KMS-11 (cell line): ENCODE results near the gene CHST8.

Source experiments
- H2AFZ ChIP-seq: fragments of 200-600 bp; sonication (generic); 2 replicates; pipeline ENCODE4 v1.6.1; 2016; ENCODE audit warnings: antibody characterized with exemption, mixed run types, low read depth
- H3K27ac ChIP-seq: fragments of 200-600 bp; sonication (generic); 2 replicates; pipeline ENCODE4 v1.6.1; 2016; ENCODE audit warnings: mild to moderate bottlenecking, mixed run types
- H3K27me3 ChIP-seq: fragments of 200-600 bp; sonication (generic); 2 replicates; pipeline ENCODE4 v1.6.1; 2017; ENCODE audit warnings: mild to moderate bottlenecking, low read depth, mixed run types, moderate library complexity; ENCODE audit not compliant: insufficient read depth
- H3K36me3 ChIP-seq: fragments of 200-600 bp; sonication (generic); 2 replicates; pipeline ENCODE4 v1.6.1; 2017; ENCODE audit warnings: mild to moderate bottlenecking, mixed run types; ENCODE audit not compliant: insufficient read depth
- H3K4me1 ChIP-seq: fragments of 200-600 bp; sonication (generic); 2 replicates; pipeline ENCODE4 v1.6.1; 2016; ENCODE audit warnings: mild to moderate bottlenecking, low read depth, mixed run types; ENCODE audit not compliant: poor library complexity, severe bottlenecking
- H3K4me2 ChIP-seq: fragments of 200-600 bp; sonication (generic); 2 replicates; pipeline ENCODE4 v1.7.0; 2016; ENCODE audit warnings: mild to moderate bottlenecking, mixed run types
- H3K4me3 ChIP-seq: fragments of 200-600 bp; sonication (generic); IDR thresholded peaks from 2 replicates; pipeline ENCODE4 v1.6.1; 2017; ENCODE audit warnings: low read depth, low read length, mixed read lengths; ENCODE audit not compliant: insufficient read depth
- H3K79me2 ChIP-seq: fragments of 200-600 bp; sonication (generic); 2 replicates; pipeline ENCODE4 v1.6.1; 2016; ENCODE audit warnings: low read depth, mixed run types; ENCODE audit not compliant: insufficient read depth
- H3K9ac ChIP-seq: fragments of 200-600 bp; sonication (generic); 2 replicates; pipeline ENCODE4 v1.6.1; 2016; ENCODE audit warnings: mild to moderate bottlenecking, mixed run types
- H4K20me1 ChIP-seq: fragments of 200-600 bp; sonication (generic); 2 replicates; pipeline ENCODE4 v1.6.1; 2016; ENCODE audit warnings: mild to moderate bottlenecking, mixed run types; ENCODE audit not compliant: insufficient read depth
- TF ChIP-seq, protein P1 (sequence below): fragments of 200-600 bp; sonication (generic); conservative IDR thresholded peaks from 2 replicates; pipeline ENCODE4 v1.6.1; 2017; ENCODE audit warnings: low read depth, mild to moderate bottlenecking, antibody characterized with exemption, low read length, moderate library complexity, mixed read lengths

Gene CHST8

DNA sequence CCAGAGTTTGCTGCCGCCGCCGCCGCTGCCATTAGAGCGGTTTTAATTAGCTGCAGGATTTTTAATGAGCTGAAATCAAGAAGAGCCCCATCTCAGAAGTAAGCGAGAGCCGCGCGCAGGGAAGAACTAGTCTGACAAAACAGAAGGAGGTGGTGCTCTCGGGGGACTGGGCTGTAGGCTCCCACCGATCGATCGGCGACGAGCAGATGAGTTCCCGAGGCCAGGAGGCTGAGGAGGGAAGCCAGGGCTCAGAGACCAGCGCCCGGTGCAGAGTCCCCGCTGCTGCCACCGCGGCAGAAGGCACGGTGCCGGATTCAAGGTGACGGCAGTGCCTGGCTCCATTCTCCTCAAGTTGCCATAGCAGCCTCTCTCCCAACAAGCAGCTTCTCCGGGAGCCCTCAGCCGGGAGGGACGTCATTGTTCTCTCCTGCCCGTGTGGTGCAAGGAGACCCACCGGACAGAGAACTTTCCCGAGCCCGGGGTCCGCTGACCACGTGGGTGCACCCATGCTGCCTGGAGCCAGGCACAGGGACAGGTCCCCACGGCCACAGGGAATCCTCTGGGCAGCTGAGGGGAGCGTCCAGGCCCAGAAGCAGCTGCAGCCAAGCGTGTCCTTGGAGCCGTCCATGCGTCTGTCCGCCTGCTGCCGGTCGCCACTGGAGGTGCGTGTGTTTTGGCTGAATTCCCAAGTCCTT, 62.9 kb downstream of the CHST8 start:
- Histone ChIP-seq H2AFZ (no peak overlapping the region), H3K27ac (no peak overlapping the region), H3K9ac (no peak overlapping the region), H3K4me2 (no peak overlapping the region), H3K4me1 (no peaks in the 10 kb centered on the region), H3K27me3 (peaks cover 18% of the 10 kb centered on the region; the same call in 1 of the 2 replicates), H3K79me2 (no peaks in the 10 kb centered on the region), H3K4me3 (no peak overlapping the region), H3K36me3 (no peaks in the 10 kb centered on the region), H4K20me1 (no peaks in the 10 kb centered on the region)
- TF ChIP-seq, protein P1, sequence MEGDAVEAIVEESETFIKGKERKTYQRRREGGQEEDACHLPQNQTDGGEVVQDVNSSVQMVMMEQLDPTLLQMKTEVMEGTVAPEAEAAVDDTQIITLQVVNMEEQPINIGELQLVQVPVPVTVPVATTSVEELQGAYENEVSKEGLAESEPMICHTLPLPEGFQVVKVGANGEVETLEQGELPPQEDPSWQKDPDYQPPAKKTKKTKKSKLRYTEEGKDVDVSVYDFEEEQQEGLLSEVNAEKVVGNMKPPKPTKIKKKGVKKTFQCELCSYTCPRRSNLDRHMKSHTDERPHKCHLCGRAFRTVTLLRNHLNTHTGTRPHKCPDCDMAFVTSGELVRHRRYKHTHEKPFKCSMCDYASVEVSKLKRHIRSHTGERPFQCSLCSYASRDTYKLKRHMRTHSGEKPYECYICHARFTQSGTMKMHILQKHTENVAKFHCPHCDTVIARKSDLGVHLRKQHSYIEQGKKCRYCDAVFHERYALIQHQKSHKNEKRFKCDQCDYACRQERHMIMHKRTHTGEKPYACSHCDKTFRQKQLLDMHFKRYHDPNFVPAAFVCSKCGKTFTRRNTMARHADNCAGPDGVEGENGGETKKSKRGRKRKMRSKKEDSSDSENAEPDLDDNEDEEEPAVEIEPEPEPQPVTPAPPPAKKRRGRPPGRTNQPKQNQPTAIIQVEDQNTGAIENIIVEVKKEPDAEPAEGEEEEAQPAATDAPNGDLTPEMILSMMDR, result no peak

DNA sequence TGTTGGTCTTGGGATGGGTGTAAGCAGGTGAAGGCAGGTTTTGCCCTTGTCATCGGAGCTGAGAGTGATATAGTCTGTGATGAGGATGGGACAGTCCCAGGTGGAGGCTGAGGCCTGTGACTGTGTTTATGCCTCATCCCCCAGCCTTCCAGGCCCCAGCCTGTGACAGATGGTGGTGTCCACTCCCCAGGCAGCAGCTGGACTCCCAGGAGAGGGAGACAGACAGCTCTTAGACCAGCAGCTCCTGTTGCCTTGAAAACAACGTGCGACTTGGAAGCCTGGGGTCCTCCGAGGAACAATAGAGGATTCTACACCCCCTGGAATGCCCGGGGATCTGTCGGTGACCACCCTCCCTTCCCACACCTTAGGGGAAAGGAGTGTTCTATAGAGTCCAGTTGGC, 63.8 kb downstream of the CHST8 start:
- TF ChIP-seq, protein P1, result no peak
- no peak overlapping the region for H2AFZ ChIP-seq
- no peak overlapping the region for H3K9ac ChIP-seq
- no peaks in the 10 kb centered on the region for H3K79me2 ChIP-seq
- H3K27me3 ChIP-seq, result peaks cover 18% of the 10 kb centered on the region; the same call in 1 of the 2 replicates
- no peaks in the 10 kb centered on the region for H3K4me1 ChIP-seq
- H3K27ac ChIP-seq, result no peak overlapping the region
- no peaks in the 10 kb centered on the region for H3K36me3 ChIP-seq
- no peak overlapping the region for H3K4me3 ChIP-seq
- H3K4me2 ChIP-seq, result no peak overlapping the region
- H4K20me1 ChIP-seq, result no peaks in the 10 kb centered on the region

GRCh38 chr19:33686262-33686661, 64.5 kb downstream of the CHST8 start:
- Histone ChIP-seq H3K9ac (no peak overlapping the region), H3K4me2 (no peak overlapping the region), H3K4me3 (no peak overlapping the region), H2AFZ (no peak overlapping the region), H3K27ac (no peak overlapping the region), H3K36me3 (no peaks in the 10 kb centered on the region), H3K79me2 (no peaks in the 10 kb centered on the region), H4K20me1 (no peaks in the 10 kb centered on the region), H3K4me1 (no peaks in the 10 kb centered on the region), H3K27me3 (peaks cover 18% of the 10 kb centered on the region; the same call in 1 of the 2 replicates)
- TF ChIP-seq, protein P1, result no peak

- no peak overlapping the region for H3K9ac ChIP-seq
- no peaks in the 10 kb centered on the region for H3K79me2 ChIP-seq
- no peaks in the 10 kb centered on the region for H4K20me1 ChIP-seq
Measured at GRCh38 chr19:33686687-33687480, 65.1 kb downstream of the CHST8 start.

More at GRCh38 chr19:33686687-33687480, 65.1 kb downstream of the CHST8 start:
- H2AFZ ChIP-seq, result no peak overlapping the region
- TF ChIP-seq, protein P1, result no peak
- no peaks in the 10 kb centered on the region for H3K4me1 ChIP-seq
- H3K36me3 ChIP-seq, result no peaks in the 10 kb centered on the region
- H3K4me2 ChIP-seq, result no peak overlapping the region
- H3K27me3 ChIP-seq, result peaks cover 24% of the 10 kb centered on the region
- H3K4me3 ChIP-seq, result no peak overlapping the region
- no peak overlapping the region for H3K27ac ChIP-seq
